K562 (cell line): ENCODE data around the gene CLDN5. TPM values are rescaled to one million over a fixed set of nuclear protein-coding genes. Genes with fewer than 3 reads are reported as not detected.

Experiments used
- ATF6 ChIP-seq: sonication (generic); formaldehyde crosslinking; IDR thresholded peaks from 2 replicates; pipeline ENCODE4 v1.4.0; 2020; ENCODE audit warnings: mild to moderate bottlenecking, missing genetic modification reagents
- BRCA1 ChIP-seq, 2 experiments: fragments of 450-650 bp in 1 of 2; sonication (generic) in 1 of 2; formaldehyde crosslinking in 1 of 2; IDR thresholded peaks; 2 replicates each; pipeline versions ENCODE4 v1.5.0 to v1.6.1; 2017 to 2020; ENCODE audit warnings: mild to moderate bottlenecking in 1 of 2, missing genetic modification reagents in 1 of 2
- CCNT2 ChIP-seq: IDR thresholded peaks from 2 replicates; pipeline ENCODE4 v1.6.1; 2011; ENCODE audit warnings: borderline replicate concordance, low read depth, mild to moderate bottlenecking, moderate library complexity, mixed read lengths, low read length; ENCODE audit not compliant: insufficient read length; ENCODE audit errors: extremely low read depth
- CLOCK ChIP-seq: fragments of 250-450 bp; sonication (Bioruptor Pico); IDR thresholded peaks from 2 replicates; pipeline ENCODE4 v1.4.0; 2020; ENCODE audit warnings: mild to moderate bottlenecking, moderate library complexity, borderline replicate concordance
- COPS2 ChIP-seq: fragments of 450-650 bp; conservative IDR thresholded peaks from 2 replicates; pipeline ENCODE4 v1.6.1; 2016; ENCODE audit warnings: mild to moderate bottlenecking, moderate library complexity
- CREB3L1 ChIP-seq: fragments of 450-650 bp; IDR thresholded peaks from 2 replicates; pipeline ENCODE4 v1.6.1; 2014; ENCODE audit warnings: low read depth, mild to moderate bottlenecking, moderate library complexity, borderline replicate concordance
- FIP1L1 ChIP-seq: fragments of 200-400 bp; formaldehyde crosslinking; IDR thresholded peaks from 2 replicates; pipeline ENCODE4 v1.6.1; 2018; ENCODE audit warnings: mild to moderate bottlenecking, low read depth, low read length; ENCODE audit not compliant: poor library complexity, severe bottlenecking
- HES1 ChIP-seq: fragments of 450-650 bp; IDR thresholded peaks from 2 replicates; pipeline ENCODE4 v1.6.1; 2016; ENCODE audit warnings: low read depth, mild to moderate bottlenecking, moderate library complexity
- IRF2 ChIP-seq: sonication (generic); formaldehyde crosslinking; IDR thresholded peaks from 2 replicates; pipeline ENCODE4 v1.8.1; 2022; ENCODE audit warnings: mild to moderate bottlenecking, missing genetic modification reagents
- MAFG ChIP-seq: fragments of 450-650 bp; conservative IDR thresholded peaks from 2 replicates; pipeline ENCODE4 v1.6.1; 2016; ENCODE audit warnings: missing genetic modification characterization, missing compliant biosample characterization
- NFIC ChIP-seq: fragments of 450-650 bp; IDR thresholded peaks from 2 replicates; pipeline ENCODE4 v1.6.1; 2017; ENCODE audit warnings: mild to moderate bottlenecking, inconsistent platforms
- PHB ChIP-seq: fragments of 250-450 bp; sonication (Bioruptor Pico); IDR thresholded peaks from 2 replicates; pipeline ENCODE4 v1.5.0; 2021
- RBFOX2 ChIP-seq: fragments of 200-400 bp; formaldehyde crosslinking; IDR thresholded peaks from 2 replicates; pipeline ENCODE4 v1.6.1; 2017; ENCODE audit warnings: low read depth, mild to moderate bottlenecking, low read length, moderate library complexity
- SNAPC5 ChIP-seq: fragments of 250-450 bp; sonication (Bioruptor Pico); IDR thresholded peaks from 2 replicates; pipeline ENCODE4 v1.8.0; 2021; ENCODE audit warnings: moderate library complexity, mild to moderate bottlenecking, inconsistent platforms
- TAF7 ChIP-seq: fragments of 450-650 bp; IDR thresholded peaks from 2 replicates; pipeline ENCODE4 v1.6.1; 2016; ENCODE audit warnings: missing genetic modification characterization, missing compliant biosample characterization
- ZNF124 ChIP-seq: sonication (generic); formaldehyde crosslinking; IDR thresholded peaks from 2 replicates; pipeline ENCODE4 v1.8.1; 2022; ENCODE audit warnings: missing genetic modification reagents
- ZNF23 ChIP-seq: fragments of 250-450 bp; sonication (Bioruptor Pico); IDR thresholded peaks from 2 replicates; pipeline ENCODE4 v1.4.0; 2020; ENCODE audit warnings: mild to moderate bottlenecking
- ZNF511 ChIP-seq: sonication (generic); formaldehyde crosslinking; IDR thresholded peaks from 2 replicates; pipeline ENCODE4 v1.8.0; 2022; ENCODE audit warnings: mild to moderate bottlenecking, missing genetic modification reagents
- ZNF695 ChIP-seq: fragments of 450-650 bp; formaldehyde crosslinking; IDR thresholded peaks from 2 replicates; pipeline ENCODE4 v1.4.0; 2020; ENCODE audit warnings: mild to moderate bottlenecking, moderate library complexity
- polyA plus RNA-seq, 8 experiments: library from polyadenylated mRNA; depleted of rRNA in 4 of 8; stranded (reverse) in 5 of 8; unstranded in 3 of 8; fragments of >200 nt; fragmentation: Nextera tagmentation in 2 of 8; fragmentation: Illumina TruSeq in 1 of 8; extraction: Ambion mirVana in 2 of 8; extraction: Trizol in 1 of 8; gene quantifications; 2 replicates each; pipeline versions ENCODE4 v1.2.1 to v1.2.3, GENCODE V29; 2011 to 2014; ENCODE audit warnings: inconsistent platforms in 1 of 8, missing spikeins in 1 of 8
- total RNA-seq, 7 experiments: library from RNA; depleted of rRNA in 6 of 7; stranded (reverse); fragments of >200 nt in 6 of 7; fragmentation: Illumina TruSeq in 2 of 7; extraction: Trizol in 2 of 7; gene quantifications; 2 replicates each; pipeline versions ENCODE4 v1.2.1 to v1.2.3, GENCODE V29; 2011 to 2021; ENCODE audit warnings: low replicate concordance in 1 of 7

The CLDN5 gene
- total and polyA plus RNA-seq, 9 of the 15 experiments (the other 6 are each of a cell fraction or from before 2014, with no cell fraction given) = 0.20 TPM; not detected in 8

- no peak for TF ChIP-seq FIP1L1
- 0 out of 2 replicates have a peak, but pooled peaks have one; percentile 32 for TF ChIP-seq IRF2 (CRISPR knock-in tag)
- TF ChIP-seq ATF6 (CRISPR knock-in tag) = no peak
- no peak for TF ChIP-seq CLOCK
- no peak for TF ChIP-seq BRCA1 (IDR thresholded peaks at IDR 0.05)
- peak; percentile 80; the same call in 1 of the 2 replicates for TF ChIP-seq BRCA1 (CRISPR knock-in tag; IDR thresholded peaks at IDR 0.05)
- TF ChIP-seq RBFOX2 = 0 out of 2 replicates have a peak, but pooled peaks have one; percentile 23
- TF ChIP-seq ZNF23 (CRISPR knock-in tag) = no peak
- no peak for TF ChIP-seq HES1
- no peak for TF ChIP-seq MAFG (tag)
- TF ChIP-seq ZNF695 = no peak
- TF ChIP-seq ZNF124 (CRISPR knock-in tag) = 0 out of 2 replicates have a peak, but pooled peaks have one; percentile 39
- peak; percentile 61; the same call in 1 of the 2 replicates for TF ChIP-seq ZNF511 (CRISPR knock-in tag)
- no peak for TF ChIP-seq CCNT2
- TF ChIP-seq SNAPC5 = no peak
- 0 out of 2 replicates have a peak, but pooled peaks have one; percentile 20 for TF ChIP-seq TAF7
- TF ChIP-seq NFIC = no peak
- no peak for TF ChIP-seq CREB3L1
- 0 out of 2 replicates have a peak, but pooled peaks have one; percentile 20 for TF ChIP-seq PHB
- no peak for TF ChIP-seq COPS2
Measured at GRCh38 chr22:19514831-19515565, 9.2 kb downstream of the CLDN5 start (continued).
